Measurements from ENCODE around the gene C16orf74.
A peak's percentile ranks its signal among the peaks of the same experiment; 100 is the strongest.

The C16orf74 gene

GRCh38 chr16:85659805-85660511 is 90.9 kb downstream of the C16orf74 start:
- Histone ChIP-seq H3K27me3 (replicated peaks; ENCODE audit: insufficient read depth, low read length) (no peaks in the 10 kb centered on the region), H3K4me1 (ENCODE audit: low read length) (no peaks in the 10 kb centered on the region), H3K9ac (ENCODE audit: low read length) (no peak overlapping the region), H3K36me3 (replicated peaks; ENCODE audit: insufficient read depth, low read length) (no peaks in the 10 kb centered on the region), H3F3A (ENCODE audit: insufficient read depth, low read length) (no peaks in the 10 kb centered on the region), H3K79me2 (ENCODE audit: low read length) (no peaks in the 10 kb centered on the region), H3K27ac (ENCODE audit: low read length) (no peak overlapping the region), H3K4me3 (ENCODE audit: low read length) (no peak overlapping the region), H3K4me2 (ENCODE audit: low read depth, low read length) (no peak overlapping the region), H4K20me1 (ENCODE audit: insufficient read depth, low read length) (no peaks in the 10 kb centered on the region), H3K9me2 (replicated peaks; ENCODE audit: insufficient read depth, low read length) (no peaks in the 10 kb centered on the region), H3K9me3 (replicated peaks; ENCODE audit: insufficient read depth, low read length) (no peaks in the 10 kb centered on the region), H2AFZ (ENCODE audit: low read length) (no peak overlapping the region)
- no peak for TF ChIP-seq EZH2 (optimal IDR thresholded peaks at IDR 0.05; ENCODE audit: low read depth, low read length)
- no peak for TF ChIP-seq EZH2phosphoT487 (IDR thresholded peaks at IDR 0.05; ENCODE audit: low read length)
- peak; percentile 69 for TF ChIP-seq CTCF (IDR thresholded peaks at IDR 0.05; ENCODE audit: low read length)
- peak; percentile 13 for DNase-seq

- Histone ChIP-seq H3K9me3 (replicated peaks; ENCODE audit: insufficient read depth, low read length) (no peaks in the 10 kb centered on the region), H3K27ac (ENCODE audit: low read length) (no peak overlapping the region), H3K4me3 (ENCODE audit: low read length) (no peak overlapping the region), H3K4me1 (ENCODE audit: low read length) (no peaks in the 10 kb centered on the region), H3K9me2 (replicated peaks; ENCODE audit: insufficient read depth, low read length) (no peaks in the 10 kb centered on the region), H3K9ac (ENCODE audit: low read length) (no peak overlapping the region), H2AFZ (ENCODE audit: low read length) (no peak overlapping the region), H3K36me3 (replicated peaks; ENCODE audit: insufficient read depth, low read length) (no peaks in the 10 kb centered on the region), H3K4me2 (ENCODE audit: low read depth, low read length) (no peak overlapping the region), H3F3A (ENCODE audit: insufficient read depth, low read length) (no peaks in the 10 kb centered on the region), H3K79me2 (ENCODE audit: low read length) (no peaks in the 10 kb centered on the region), H4K20me1 (ENCODE audit: insufficient read depth, low read length) (no peaks in the 10 kb centered on the region), H3K27me3 (replicated peaks; ENCODE audit: insufficient read depth, low read length) (no peaks in the 10 kb centered on the region)
- DNase-seq, result no peak
- TF ChIP-seq CTCF (IDR thresholded peaks at IDR 0.05; ENCODE audit: low read length) (no peak), EZH2phosphoT487 (IDR thresholded peaks at IDR 0.05; ENCODE audit: low read length) (no peak), EZH2 (optimal IDR thresholded peaks at IDR 0.05; ENCODE audit: low read depth, low read length) (no peak)
Observed at GRCh38 chr16:85659336-85659735, 91.6 kb downstream of the C16orf74 start.

GRCh38 chr16:85658504-85659326 is 92.2 kb downstream of the C16orf74 start:
- no peak overlapping the region for H2AFZ ChIP-seq (ENCODE audit: low read length)
- H3K4me2 ChIP-seq (ENCODE audit: low read depth, low read length), result no peak overlapping the region
- H3K9me3 ChIP-seq (replicated peaks; ENCODE audit: insufficient read depth, low read length), result no peaks in the 10 kb centered on the region
- no peak for DNase-seq
- no peaks in the 10 kb centered on the region for H3K9me2 ChIP-seq (replicated peaks; ENCODE audit: insufficient read depth, low read length)
- TF ChIP-seq EZH2 (optimal IDR thresholded peaks at IDR 0.05; ENCODE audit: low read depth, low read length) (no peak), EZH2phosphoT487 (IDR thresholded peaks at IDR 0.05; ENCODE audit: low read length) (no peak), CTCF (IDR thresholded peaks at IDR 0.05; ENCODE audit: low read length) (no peak)
- H3K9ac ChIP-seq (ENCODE audit: low read length), result no peak overlapping the region
- no peaks in the 10 kb centered on the region for H4K20me1 ChIP-seq (ENCODE audit: insufficient read depth, low read length)
- no peaks in the 10 kb centered on the region for H3K27me3 ChIP-seq (replicated peaks; ENCODE audit: insufficient read depth, low read length)
- no peak overlapping the region for H3K4me3 ChIP-seq (ENCODE audit: low read length)
- no peaks in the 10 kb centered on the region for H3F3A ChIP-seq (ENCODE audit: insufficient read depth, low read length)
- H3K79me2 ChIP-seq (ENCODE audit: low read length), result no peaks in the 10 kb centered on the region
- H3K36me3 ChIP-seq (replicated peaks; ENCODE audit: insufficient read depth, low read length), result no peaks in the 10 kb centered on the region
- H3K4me1 ChIP-seq (ENCODE audit: low read length), result no peaks in the 10 kb centered on the region
- no peak overlapping the region for H3K27ac ChIP-seq (ENCODE audit: low read length)
